Activated B cell treated with CpG ODN at 0.5 μM for 24 hours (primary cell): ENCODE measurements around the gene GSG1L. TPM values are rescaled to one million over a fixed set of nuclear protein-coding genes. Genes with fewer than 3 reads are reported as not detected.

Source experiments
- ATAC-seq: fragments of 200-7000 bp; cut with Tn5 transposase; one replicate; pipeline ENCODE4 v1.10.0; 2021; ENCODE audit warnings: low read depth, mild to moderate bottlenecking, moderate library complexity
- CTCF ChIA-PET: fragments of 350-600 bp; sonication (Branson Sonifier 250); formaldehyde crosslinking; loops from one replicate; lab custom pipeline; 2021; ENCODE audit warnings: antibody characterized with exemption; lab: Charles Lee
- POLR2A ChIA-PET: fragments of 350-600 bp; sonication (Branson Sonifier 250); formaldehyde crosslinking; loops from one replicate; lab custom pipeline; 2021; ENCODE audit warnings: antibody characterized with exemption; lab: Charles Lee
- DNase-seq: peaks from one replicate; pipeline ENCODE4 v3.0.0; 2022
- H3K27ac Mint-ChIP-seq: one replicate; pipeline ENCODE4 v1.8.0; 2020; ENCODE audit warnings: mixed read lengths
- H3K27me3 Mint-ChIP-seq: one replicate; pipeline ENCODE4 v1.8.0; 2021; ENCODE audit warnings: mixed read lengths
- H3K36me3 Mint-ChIP-seq: one replicate; pipeline ENCODE4 v1.8.0; 2021; ENCODE audit warnings: low read depth, mixed read lengths
- H3K4me1 Mint-ChIP-seq: one replicate; pipeline ENCODE4 v1.8.0; 2021; ENCODE audit warnings: mixed read lengths
- H3K4me3 Mint-ChIP-seq: one replicate; pipeline ENCODE4 v1.8.0; 2020; ENCODE audit warnings: mild to moderate bottlenecking, mixed read lengths
- H3K9me3 Mint-ChIP-seq: one replicate; pipeline ENCODE4 v1.8.0; 2020; ENCODE audit warnings: mixed read lengths
- CTCF ChIP-seq: fragments of 200-600 bp; IDR thresholded peaks from one replicate; pipeline ENCODE4 v1.8.0; 2022; ENCODE audit warnings: antibody characterized with exemption, mild to moderate bottlenecking
- intact Hi-C: fragments of 100-400 bp; cut with micrococcal nuclease; formaldehyde crosslinking; loops from one replicate; pipeline ENCODE4 v1.15.1; 2024
- total RNA-seq: library from RNA; stranded (reverse); gene quantifications from 2 replicates; pipeline ENCODE4 v1.2.3, GENCODE V29; 2022

The GSG1L gene
- total RNA-seq, 1 donor from 2014 or later: not detected

GRCh38 chr16:28104404-28104803 lies 40.9 kb upstream of the GSG1L start:
- no peak for TF ChIP-seq CTCF
- peaks cover 96% of the 10 kb centered on the region for H3K36me3 Mint-ChIP-seq
- ATAC-seq (no peak), DNase-seq (no peak)
- no peaks in the 10 kb centered on the region for H3K27me3 Mint-ChIP-seq
- no peak overlapping the region for H3K27ac Mint-ChIP-seq
- no peak overlapping the region for H3K4me3 Mint-ChIP-seq
- CTCF ChIA-PET: no interaction called here
- H3K4me1 Mint-ChIP-seq: no peaks in the 10 kb centered on the region
- H3K9me3 Mint-ChIP-seq: no peaks in the 10 kb centered on the region
- intact Hi-C loops: no loop called here
- POLR2A ChIA-PET: no interaction called here

- no peak overlapping the region for H3K4me3 Mint-ChIP-seq
- peaks cover 96% of the 10 kb centered on the region for H3K36me3 Mint-ChIP-seq
- no peaks in the 10 kb centered on the region for H3K27me3 Mint-ChIP-seq
- no peak for ATAC-seq
- no peak for TF ChIP-seq CTCF
- no peaks in the 10 kb centered on the region for H3K9me3 Mint-ChIP-seq
- DNase-seq: no peak
- no peak overlapping the region for H3K27ac Mint-ChIP-seq
- no peaks in the 10 kb centered on the region for H3K4me1 Mint-ChIP-seq
- POLR2A ChIA-PET: no interaction called here
- intact Hi-C loops: no loop called here
- CTCF ChIA-PET: no interaction called here
Observed at GRCh38 chr16:28103516-28104170, 40.1 kb upstream of the GSG1L start.

GRCh38 chr16:28101533-28101890 lies 38.0 kb upstream of the GSG1L start:
- Mint-ChIP-seq H3K4me1 (no peaks in the 10 kb centered on the region), H3K4me3 (no peak overlapping the region), H3K27me3 (no peaks in the 10 kb centered on the region), H3K27ac (no peak overlapping the region), H3K9me3 (no peaks in the 10 kb centered on the region), H3K36me3 (peaks cover 96% of the 10 kb centered on the region)
- CTCF ChIA-PET: no interaction called here
- intact Hi-C loops: no loop called here
- no peak for ATAC-seq
- TF ChIP-seq CTCF: no peak
- POLR2A ChIA-PET: no interaction called here
- DNase-seq: peak; percentile 1

GRCh38 chr16:28100810-28101532 lies 37.5 kb upstream of the GSG1L start:
- no peak overlapping the region for H3K27ac Mint-ChIP-seq
- no peak for DNase-seq
- no peaks in the 10 kb centered on the region for H3K27me3 Mint-ChIP-seq
- peaks cover 90% of the 10 kb centered on the region for H3K36me3 Mint-ChIP-seq
- no peaks in the 10 kb centered on the region for H3K4me1 Mint-ChIP-seq
- no peak overlapping the region for H3K4me3 Mint-ChIP-seq
- no peak for ATAC-seq
- no peaks in the 10 kb centered on the region for H3K9me3 Mint-ChIP-seq
- ChIA-PET POLR2A (no interaction called here), CTCF (no interaction called here)
- intact Hi-C loops: no loop called here
- no peak for TF ChIP-seq CTCF

- Mint-ChIP-seq H3K27me3 (no peaks in the 10 kb centered on the region), H3K4me1 (no peaks in the 10 kb centered on the region), H3K27ac (no peak overlapping the region), H3K9me3 (no peaks in the 10 kb centered on the region), H3K4me3 (no peak overlapping the region), H3K36me3 (peaks cover 73% of the 10 kb centered on the region)
- POLR2A ChIA-PET: no interaction called here
- intact Hi-C loops: no loop called here
- ATAC-seq: no peak
- CTCF ChIA-PET: no interaction called here
- no peak for TF ChIP-seq CTCF
- no peak for DNase-seq
Observed at GRCh38 chr16:28098959-28099945, 35.7 kb upstream of the GSG1L start.
